Transverse colon (tissue), 4 donors: ENCODE data around the gene GLI2. TPM values are rescaled to one million over a fixed set of nuclear protein-coding genes. Genes with fewer than 3 reads are reported as not detected.

ENCODE experiments used
- DNase-seq: peaks from one replicate; pipeline ENCODE4 v3.0.0-alpha.2; 2019
- H3K27ac ChIP-seq, 4 donors: fragments of 200-600 bp; sonication (generic); 2 replicates each; pipeline ENCODE4 v1.5.1; 2016 to 2018; ENCODE audit warnings: inconsistent platforms in 4 of 4
- H3K27me3 ChIP-seq: fragments of 200-600 bp; sonication (generic); 2 replicates; pipeline ENCODE4 v1.5.1; 2017; ENCODE audit warnings: inconsistent platforms
- H3K36me3 ChIP-seq, 4 donors: fragments of 200-600 bp; sonication (generic); 2 replicates each; pipeline ENCODE4 v1.5.1; 2017 to 2019; ENCODE audit warnings: inconsistent platforms in 4 of 4
- H3K4me1 ChIP-seq, 4 donors: fragments of 200-600 bp; sonication (generic); 2 replicates each; pipeline ENCODE4 v1.5.1; 2017 to 2020; ENCODE audit warnings: inconsistent platforms in 4 of 4
- H3K4me3 ChIP-seq, 4 donors: fragments of 200-600 bp; sonication (generic); 1 replicate in 1 of 4; 2 replicates in 3 of 4; pipeline versions ENCODE4 v1.5.1 to v1.6.1; 2017 to 2019; ENCODE audit warnings: inconsistent platforms in 4 of 4
- H3K9me3 ChIP-seq, 2 donors: fragments of 200-600 bp; sonication (generic); 2 replicates each; pipeline ENCODE4 v1.5.1; 2017 to 2019; ENCODE audit warnings: inconsistent platforms in 2 of 2
- CTCF ChIP-seq, 5 experiments: fragments of 200-600 bp in 3 of 5; fragments of 450-650 bp in 2 of 5; sonication (generic) in 3 of 5; IDR thresholded peaks; 1 replicate in 2 of 5; 2 replicates in 3 of 5; pipeline ENCODE4 v1.5.1; 2016 to 2017; ENCODE audit warnings: antibody characterized with exemption in 5 of 5, inconsistent platforms in 3 of 5, mild to moderate bottlenecking in 2 of 5, moderate library complexity in 1 of 5
- EP300 ChIP-seq: sonication (generic); formaldehyde crosslinking; IDR thresholded peaks from one replicate; pipeline ENCODE4 v1.6.1; 2017; ENCODE audit warnings: antibody characterized with exemption, low read depth
- POLR2A ChIP-seq: fragments of 450-650 bp; IDR thresholded peaks from one replicate; pipeline ENCODE4 v1.6.1; 2016; ENCODE audit warnings: antibody characterized with exemption, mild to moderate bottlenecking, moderate library complexity
- POLR2AphosphoS5 ChIP-seq, 3 donors: sonication (generic); formaldehyde crosslinking; IDR thresholded peaks; one replicate each; pipeline ENCODE4 v1.6.1; 2016; ENCODE audit warnings: antibody characterized with exemption in 3 of 3
- WGBS, 2 donors: methylation state at CpG; one replicate each; pipeline ENCODE4 v1.1.5; 2018; ENCODE audit warnings: low coverage in 1 of 2; 5-methylcytosine and 5-hydroxymethylcytosine counted together
- in situ Hi-C, 4 donors: fragments of 200-750 bp; cut with MboI; loops; one replicate each; pipeline versions ENCODE4 v1.15.0 to v1.15.1; 2017; ENCODE audit warnings: low sequenced_read_pairs in 3 of 4, low pct_ligation_motif_present in 1 of 4, low pct_unique_long_range_greater_than_20kb in 1 of 4
- intact Hi-C: fragments of 100-400 bp; cut with DNase I; formaldehyde crosslinking; loops from one replicate; pipeline ENCODE4 v1.15.1; 2023; ENCODE audit warnings: low total_unique reads
- total RNA-seq, 4 donors: library from RNA; depleted of rRNA; stranded (reverse); fragments of >200 nt; gene quantifications; one replicate each; pipeline ENCODE4 v1.1.0, GENCODE V29; 2016

The GLI2 gene
- total RNA-seq, 4 donors from 2014 or later = 1.1 to 15.1 (median 4.2) TPM

DNA sequence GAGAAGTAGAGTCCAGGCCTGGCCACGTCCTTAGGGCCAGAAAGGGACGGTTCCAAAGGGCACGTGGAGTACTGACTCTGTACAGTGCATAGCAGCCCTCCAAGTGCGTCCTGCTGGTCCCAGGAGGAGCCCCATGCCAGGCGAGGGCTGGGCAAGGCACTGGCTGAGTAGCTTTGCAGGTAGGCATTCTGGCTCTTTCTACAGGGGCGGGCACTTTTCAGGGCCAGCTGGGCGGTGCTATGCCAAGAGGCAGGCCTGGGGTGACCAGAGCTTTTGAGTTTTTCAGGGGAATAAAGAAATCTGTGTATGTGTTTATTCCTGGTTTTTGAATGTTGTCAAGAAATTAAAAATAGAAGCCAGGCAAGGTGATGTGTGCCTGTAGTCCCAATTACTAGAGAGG, 15.4 kb upstream of the GLI2 start:
- Histone ChIP-seq H3K27ac (no peak overlapping the region), H3K36me3 (no peaks in the 10 kb centered on the region), H3K4me3 (no peak overlapping the region), H3K4me1 (no peaks in the 10 kb centered on the region), H3K9me3 (no peaks in the 10 kb centered on the region), H3K27me3 (no peaks in the 10 kb centered on the region)
- TF ChIP-seq POLR2AphosphoS5 (IDR thresholded peaks at IDR 0.05) = no peak
- TF ChIP-seq CTCF (IDR thresholded peaks at IDR 0.05) = no peak
- no peak for TF ChIP-seq EP300
- no peak for TF ChIP-seq POLR2A
- no peak for DNase-seq
- 82 to 100% methylated on average over 1 to 7 of the region's 7 CpGs for WGBS, 2 donors
- in situ Hi-C loops = no loop called here
- intact Hi-C loops = no loop called here

DNA sequence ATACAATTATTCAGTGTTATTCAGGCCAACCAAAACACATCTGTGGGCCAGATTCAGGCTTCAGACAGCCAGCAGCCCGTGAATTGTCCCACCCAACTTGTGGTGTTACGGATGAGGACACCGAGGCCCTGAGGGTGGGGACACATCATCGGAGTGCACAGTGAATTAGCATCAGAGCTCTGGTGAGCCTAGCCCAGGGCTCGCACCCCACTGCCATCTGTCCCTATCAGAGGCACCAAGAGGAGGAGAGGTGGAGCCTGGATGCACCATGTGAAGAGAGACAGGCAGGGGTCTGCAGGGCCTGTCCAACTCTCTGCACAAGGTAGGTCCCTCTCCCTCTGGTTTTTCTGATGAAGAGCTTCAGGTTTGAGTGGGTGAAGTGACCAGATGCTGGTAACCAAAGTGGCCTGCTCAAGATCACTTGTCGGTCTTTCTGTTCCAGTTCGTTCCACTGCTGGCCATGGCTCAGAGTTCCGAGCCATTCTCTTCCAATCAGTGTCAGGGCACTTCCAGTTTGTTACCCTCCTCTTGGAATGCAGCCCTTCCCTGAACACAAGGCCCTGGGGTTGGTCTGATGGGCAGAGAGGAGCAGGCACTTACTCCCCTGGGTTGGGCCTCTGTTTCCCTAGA, 14.8 kb upstream of the GLI2 start:
- H3K27ac ChIP-seq = no peak overlapping the region
- in situ Hi-C loops (no loop called here), intact Hi-C loops (no loop called here)
- H3K9me3 ChIP-seq = no peaks in the 10 kb centered on the region
- no peaks in the 10 kb centered on the region for H3K36me3 ChIP-seq
- 76 to 100% methylated on average over 3 to 8 of the region's 8 CpGs for WGBS, 2 donors
- H3K4me1 ChIP-seq = no peaks in the 10 kb centered on the region
- no peaks in the 10 kb centered on the region for H3K27me3 ChIP-seq
- no peak for DNase-seq
- no peak for TF ChIP-seq CTCF (IDR thresholded peaks at IDR 0.05)
- TF ChIP-seq EP300 = no peak
- TF ChIP-seq POLR2A = no peak
- no peak for TF ChIP-seq POLR2AphosphoS5 (IDR thresholded peaks at IDR 0.05)
- H3K4me3 ChIP-seq = no peak overlapping the region

DNA sequence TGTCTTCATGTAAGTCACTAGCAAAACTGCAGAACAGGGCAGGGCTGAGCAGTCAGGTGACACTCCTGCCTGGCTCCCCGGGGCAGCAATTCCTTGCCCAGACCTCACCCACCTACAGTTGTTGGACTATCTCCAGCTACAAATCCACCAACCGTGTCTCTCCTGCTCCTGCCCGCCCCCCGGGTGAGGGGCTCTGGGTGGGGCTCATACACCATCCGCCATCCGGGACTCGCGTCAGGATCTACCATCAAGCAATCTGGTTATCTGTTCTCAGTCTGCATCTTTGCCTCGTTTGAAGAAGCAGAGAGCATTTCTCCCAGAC, 13.5 kb upstream of the GLI2 start:
- no peak for TF ChIP-seq EP300
- no peak for TF ChIP-seq POLR2AphosphoS5 (IDR thresholded peaks at IDR 0.05)
- TF ChIP-seq CTCF (IDR thresholded peaks at IDR 0.05) = no peak
- TF ChIP-seq POLR2A = no peak
- Histone ChIP-seq H3K27ac (no peak overlapping the region), H3K4me1 (no peaks in the 10 kb centered on the region), H3K4me3 (no peak overlapping the region), H3K9me3 (no peaks in the 10 kb centered on the region), H3K36me3 (no peaks in the 10 kb centered on the region), H3K27me3 (no peaks in the 10 kb centered on the region)
- 60% methylated on average over 9 of the region's 9 CpGs; no CpG with 5 or more reads in 1 of the 2 donors for WGBS, 2 donors
- intact Hi-C loops = no loop called here
- in situ Hi-C loops = no loop called here
- no peak for DNase-seq

GRCh38 chr2:120722568-120723421, 12.9 kb upstream of the GLI2 start:
- in situ Hi-C loops (no loop called here), intact Hi-C loops (no loop called here)
- TF ChIP-seq POLR2A (no peak), POLR2AphosphoS5 (IDR thresholded peaks at IDR 0.05) (no peak)
- H3K9me3 ChIP-seq = no peaks in the 10 kb centered on the region
- 40 to 50% methylated on average over 3 to 11 of the region's 11 CpGs for WGBS, 2 donors
- H3K27me3 ChIP-seq = no peaks in the 10 kb centered on the region
- no peaks in the 10 kb centered on the region for H3K36me3 ChIP-seq
- no peak overlapping the region for H3K27ac ChIP-seq
- DNase-seq = no peak
- no peak overlapping the region for H3K4me3 ChIP-seq
- H3K4me1 ChIP-seq = no peaks in the 10 kb centered on the region
